SIG-M5 (cell line): ENCODE measurements around the gene ATP2C2.
"Not testable (repeated sequence)": the region's sequence is repeated elsewhere in the genome, so short reads cannot be mapped to it uniquely, and the experiment has no call there.

Experiments used
- DNase-seq: peaks from one replicate; lab custom pipeline; 2025; lab: John Stamatoyannopoulos, UW

ATP2C2 gene

GRCh38 chr16:84421081-84421937 lies 53.0 kb downstream of the ATP2C2 start:
- no peak for DNase-seq

GRCh38 chr16:84421938-84422220 lies 53.5 kb downstream of the ATP2C2 start:
- no peak for DNase-seq

- DNase-seq = no peak
Measured at GRCh38 chr16:84423416-84423837, 55.1 kb downstream of the ATP2C2 start.

GRCh38 chr16:84425696-84426095 lies 57.4 kb downstream of the ATP2C2 start:
- no peak for DNase-seq

GRCh38 chr16:84426804-84427203 lies 58.5 kb downstream of the ATP2C2 start:
- DNase-seq = no peak

GRCh38 chr16:84427553-84427952 lies 59.2 kb downstream of the ATP2C2 start:
- DNase-seq = no peak

GRCh38 chr16:84430860-84431259 lies 62.5 kb downstream of the ATP2C2 start:
- DNase-seq = no peak

GRCh38 chr16:84434800-84435199 lies 66.5 kb downstream of the ATP2C2 start:
- DNase-seq = no peak

GRCh38 chr16:84436196-84436595 lies 67.9 kb downstream of the ATP2C2 start:
- no peak for DNase-seq

GRCh38 chr16:84438971-84439696 lies 70.8 kb downstream of the ATP2C2 start:
- no peak for DNase-seq

GRCh38 chr16:84442416-84443145 lies 74.2 kb downstream of the ATP2C2 start:
- DNase-seq = no peak

- DNase-seq = no peak
Measured at GRCh38 chr16:84443166-84443802, 74.9 kb downstream of the ATP2C2 start.

GRCh38 chr16:84444476-84444875 lies 76.1 kb downstream of the ATP2C2 start:
- no peak for DNase-seq

- DNase-seq = no peak
Measured at GRCh38 chr16:84446084-84446483, 77.7 kb downstream of the ATP2C2 start.

- DNase-seq = no peak
Measured at GRCh38 chr16:84446596-84447392, 78.5 kb downstream of the ATP2C2 start.

GRCh38 chr16:84448444-84448843 lies 80.1 kb downstream of the ATP2C2 start:
- DNase-seq = no peak

- DNase-seq = no peak
Measured at GRCh38 chr16:84449156-84450140, 81.1 kb downstream of the ATP2C2 start.

GRCh38 chr16:84450176-84450865 lies 82.0 kb downstream of the ATP2C2 start:
- DNase-seq = no peak

GRCh38 chr16:84451010-84451676 lies 82.8 kb downstream of the ATP2C2 start:
- not testable (repeated sequence) for DNase-seq
